GM06990 (cell line): ENCODE data around the gene PRSS12.

ENCODE experiments used
- DNase-seq: peaks from one replicate; pipeline ENCODE4 v3.0.0-alpha.2; 2011; ENCODE audit not compliant: insufficient read length; ENCODE audit errors: extremely low read depth
- H3K27me3 ChIP-seq: replicated peaks from 2 replicates; pipeline ENCODE4 v1.6.0; 2011; ENCODE audit warnings: low read length; ENCODE audit not compliant: control insufficient read depth, insufficient read depth
- H3K36me3 ChIP-seq: 2 replicates; pipeline ENCODE4 v1.5.1; 2011; ENCODE audit warnings: low read length; ENCODE audit not compliant: control insufficient read depth, insufficient read depth
- H3K4me3 ChIP-seq: replicated peaks from 2 replicates; pipeline ENCODE4 v1.5.1; 2011; ENCODE audit warnings: low read depth, mild to moderate bottlenecking, control low read depth, low read length
- TF ChIP-seq, protein P1 (sequence below): IDR thresholded peaks from 2 replicates; pipeline ENCODE4 v1.5.1; 2011; ENCODE audit warnings: low read length, control low read depth, mild to moderate bottlenecking, inconsistent platforms; ENCODE audit not compliant: insufficient read depth, poor library complexity, severe bottlenecking

The PRSS12 gene

GRCh38 chr4:118284169-118284568 lies 68.6 kb downstream of the PRSS12 start:
- TF ChIP-seq, protein P1, sequence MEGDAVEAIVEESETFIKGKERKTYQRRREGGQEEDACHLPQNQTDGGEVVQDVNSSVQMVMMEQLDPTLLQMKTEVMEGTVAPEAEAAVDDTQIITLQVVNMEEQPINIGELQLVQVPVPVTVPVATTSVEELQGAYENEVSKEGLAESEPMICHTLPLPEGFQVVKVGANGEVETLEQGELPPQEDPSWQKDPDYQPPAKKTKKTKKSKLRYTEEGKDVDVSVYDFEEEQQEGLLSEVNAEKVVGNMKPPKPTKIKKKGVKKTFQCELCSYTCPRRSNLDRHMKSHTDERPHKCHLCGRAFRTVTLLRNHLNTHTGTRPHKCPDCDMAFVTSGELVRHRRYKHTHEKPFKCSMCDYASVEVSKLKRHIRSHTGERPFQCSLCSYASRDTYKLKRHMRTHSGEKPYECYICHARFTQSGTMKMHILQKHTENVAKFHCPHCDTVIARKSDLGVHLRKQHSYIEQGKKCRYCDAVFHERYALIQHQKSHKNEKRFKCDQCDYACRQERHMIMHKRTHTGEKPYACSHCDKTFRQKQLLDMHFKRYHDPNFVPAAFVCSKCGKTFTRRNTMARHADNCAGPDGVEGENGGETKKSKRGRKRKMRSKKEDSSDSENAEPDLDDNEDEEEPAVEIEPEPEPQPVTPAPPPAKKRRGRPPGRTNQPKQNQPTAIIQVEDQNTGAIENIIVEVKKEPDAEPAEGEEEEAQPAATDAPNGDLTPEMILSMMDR: no peak
- H3K4me3 ChIP-seq: no peak overlapping the region
- no peak for DNase-seq
- H3K36me3 ChIP-seq: peaks cover 9% of the 10 kb centered on the region
- no peaks in the 10 kb centered on the region for H3K27me3 ChIP-seq

DNA sequence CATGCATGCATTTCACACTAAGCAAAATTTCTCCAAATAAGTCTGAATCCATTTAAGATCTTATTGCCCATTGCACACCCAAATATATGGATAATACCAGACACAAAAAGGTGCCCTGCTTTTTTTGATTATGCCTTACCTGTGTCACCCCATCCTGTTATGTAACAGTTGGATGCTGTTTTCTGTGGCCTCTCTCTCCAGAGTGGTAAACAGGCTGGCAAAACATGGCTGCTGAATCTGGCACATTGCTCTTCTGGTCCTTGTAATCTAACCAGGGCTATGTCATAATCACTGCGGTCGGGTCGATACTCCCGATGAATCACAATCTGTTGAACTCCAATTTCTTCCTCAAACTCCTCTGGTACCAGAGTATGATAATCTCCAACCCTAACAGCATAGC lies 70.1 kb downstream of the PRSS12 start:
- DNase-seq: no peak
- Histone ChIP-seq H3K27me3 (no peaks in the 10 kb centered on the region), H3K4me3 (no peak overlapping the region), H3K36me3 (peaks cover 9% of the 10 kb centered on the region)
- TF ChIP-seq, protein P1: no peak

GRCh38 chr4:118281611-118282442 lies 71.0 kb downstream of the PRSS12 start:
- Histone ChIP-seq H3K27me3 (no peaks in the 10 kb centered on the region), H3K4me3 (no peak overlapping the region), H3K36me3 (peaks cover 9% of the 10 kb centered on the region)
- TF ChIP-seq, protein P1: no peak
- DNase-seq: no peak

DNA sequence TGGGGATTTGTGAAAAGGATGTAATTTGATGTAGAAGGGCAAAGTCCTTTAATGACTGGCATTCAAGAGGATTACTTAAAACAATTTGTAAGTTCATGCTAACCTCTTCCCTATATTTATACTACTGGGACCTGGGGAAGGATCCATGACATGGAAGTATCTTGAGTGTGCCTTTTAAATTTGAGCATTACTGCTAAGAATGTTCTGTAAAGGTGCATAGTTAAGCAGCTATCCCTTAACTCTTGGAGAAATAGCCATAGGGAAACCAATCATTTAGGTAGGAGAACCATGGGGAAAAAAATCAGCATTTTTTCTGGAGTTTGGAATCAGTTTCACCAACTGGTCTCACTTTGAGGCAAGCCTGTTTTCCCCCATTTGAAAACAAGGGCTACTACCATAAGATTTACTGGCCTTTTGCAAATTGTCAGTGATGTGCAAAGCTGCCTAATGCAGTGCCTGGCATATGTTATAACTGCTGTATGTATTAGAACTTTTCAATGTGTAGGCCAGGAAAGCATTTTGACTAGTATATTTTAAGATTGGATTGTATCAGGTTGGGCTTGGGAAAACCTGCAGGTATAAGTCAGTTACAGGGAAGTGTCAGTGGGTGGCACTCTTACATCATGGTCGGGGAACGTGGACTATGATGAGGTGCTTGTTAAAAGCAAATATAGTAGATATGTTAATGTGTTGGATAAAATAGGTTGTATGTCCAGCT lies 72.1 kb downstream of the PRSS12 start:
- peak overlapping the region; percentile 87 for H3K4me3 ChIP-seq
- no peaks in the 10 kb centered on the region for H3K27me3 ChIP-seq
- TF ChIP-seq, protein P1: peak; percentile 65
- H3K36me3 ChIP-seq: peaks cover 9% of the 10 kb centered on the region
- no peak for DNase-seq

DNA sequence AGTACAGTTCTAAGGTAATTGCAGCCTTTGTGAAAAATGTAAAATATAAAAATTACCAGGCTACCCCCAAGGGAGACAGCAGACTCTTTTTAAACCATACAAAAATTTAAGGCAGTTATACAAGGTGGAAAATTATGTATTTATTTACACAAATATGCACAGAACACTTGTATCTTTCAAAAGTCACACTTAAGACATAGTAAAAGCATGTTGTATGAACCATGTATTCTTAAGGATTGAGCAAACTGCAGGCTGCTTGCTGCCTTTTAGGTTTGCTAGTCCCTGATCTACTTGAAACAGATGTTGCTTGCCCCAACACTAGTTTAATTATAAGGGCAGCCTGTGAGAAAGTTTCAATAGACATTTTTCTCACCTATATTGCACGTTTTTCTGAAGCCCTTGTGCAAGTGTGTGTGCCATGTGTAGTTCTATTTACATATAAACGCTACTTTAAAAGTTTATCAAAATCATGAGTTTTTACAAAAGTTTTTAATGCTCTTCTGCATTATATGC lies 72.8 kb downstream of the PRSS12 start:
- peaks cover 9% of the 10 kb centered on the region for H3K36me3 ChIP-seq

More for the DNA sequence above, 72.8 kb downstream of the PRSS12 start:
- Histone ChIP-seq H3K27me3 (no peaks in the 10 kb centered on the region), H3K4me3 (peak overlapping the region; percentile 87)
- TF ChIP-seq, protein P1: no peak
- no peak for DNase-seq
